Measurements from ENCODE around the gene LBX2. TPM values are rescaled to one million over a fixed set of nuclear protein-coding genes. Genes with fewer than 3 reads are reported as not detected.
"Not testable (repeated sequence)": the region's sequence is repeated elsewhere in the genome, so short reads cannot be mapped to it uniquely, and the experiment has no call there.

LBX2 gene
- total RNA-seq, 1 donor from 2014 or later, result 0.52 TPM

- intact Hi-C loops (cut with micrococcal nuclease), result no loop called here
- DNase-seq (no peak), ATAC-seq (no peak)
Measured at GRCh38 chr2:74462054-74462785, 37.2 kb downstream of the LBX2 start.

GRCh38 chr2:74461187-74462053, 38.0 kb downstream of the LBX2 start:
- ATAC-seq (no peak), DNase-seq (no peak)
- intact Hi-C loops (cut with micrococcal nuclease), result no loop called here

- ATAC-seq; intact Hi-C loops (cut with micrococcal nuclease); DNase-seq: not testable (repeated sequence)
Measured at GRCh38 chr2:74460187-74460586, 39.2 kb downstream of the LBX2 start.

- ATAC-seq; intact Hi-C loops (cut with micrococcal nuclease); DNase-seq: not testable (repeated sequence)
Measured at GRCh38 chr2:74459503-74460118, 39.8 kb downstream of the LBX2 start.

- ATAC-seq (no peak), DNase-seq (peak; percentile 17)
- intact Hi-C loops (cut with micrococcal nuclease), result no loop called here
Measured at GRCh38 chr2:74458938-74459363, 40.5 kb downstream of the LBX2 start.

GRCh38 chr2:74458132-74458937, 41.1 kb downstream of the LBX2 start, which contains the start of gene WBP1:
TSS of gene WBP1 (plus strand) at chr2:74458438. CDS start at chr2:74458603, 165 bp downstream.
- intact Hi-C loops (cut with micrococcal nuclease), result no loop called here
- DNase-seq (peak; percentile 99), ATAC-seq (peak; percentile 92)

- intact Hi-C loops (cut with micrococcal nuclease), result no loop called here
- ATAC-seq (peak; percentile 45), DNase-seq (peak; percentile 79)
Measured at GRCh38 chr2:74457549-74458131, 41.8 kb downstream of the LBX2 start.

GRCh38 chr2:74457129-74457548, 42.3 kb downstream of the LBX2 start:
- intact Hi-C loops (cut with micrococcal nuclease), result no loop called here
- DNase-seq (no peak), ATAC-seq (no peak)

GRCh38 chr2:74454654-74455511, 44.5 kb downstream of the LBX2 start, which contains the start of gene INO80B:
TSS of gene INO80B (plus strand) at chr2:74455087. CDS start at chr2:74455117, 30 bp downstream.
- peak; percentile 94 for DNase-seq
- ATAC-seq, result peak; percentile 64
- intact Hi-C loops (cut with micrococcal nuclease), result no loop called here

- DNase-seq (no peak), ATAC-seq (no peak)
- intact Hi-C loops (cut with micrococcal nuclease), result no loop called here
Measured at GRCh38 chr2:74450570-74451190, 48.7 kb downstream of the LBX2 start.

- no peak for ATAC-seq
- no peak for DNase-seq
- intact Hi-C loops (cut with micrococcal nuclease), result no loop called here
Measured at GRCh38 chr2:74448771-74449170, 50.6 kb downstream of the LBX2 start.

Other genes starting within 250 kb of the LBX2 start
- 2.2 TPM for gene SLC4A5, start 156.2 kb downstream of the LBX2 start, total RNA-seq
- gene DCTN1, start 119.3 kb downstream of the LBX2 start, total RNA-seq, result 177 TPM
- 0.79 TPM for gene C2orf81, start 78.0 kb downstream of the LBX2 start, total RNA-seq
- 4.4 TPM for gene WDR54, start 77.9 kb downstream of the LBX2 start, total RNA-seq
- gene RTKN, start 57.7 kb downstream of the LBX2 start, total RNA-seq, result 21.4 TPM
- 16.4 TPM for gene INO80B, start 44.5 kb downstream of the LBX2 start, total RNA-seq
- gene WBP1, start 41.2 kb downstream of the LBX2 start, total RNA-seq, result 48.0 TPM
- 20.6 TPM for gene MOGS, start 34.2 kb downstream of the LBX2 start, total RNA-seq
- 163 TPM for gene MRPL53, start 26.9 kb downstream of the LBX2 start, total RNA-seq
- 6.6 TPM for gene CCDC142, start 16.6 kb downstream of the LBX2 start, total RNA-seq
- gene TTC31, start 16.5 kb downstream of the LBX2 start, total RNA-seq, result 9.4 TPM
- 26.8 TPM for gene PCGF1, start 8.1 kb upstream of the LBX2 start, total RNA-seq
- gene TLX2, start 14.8 kb upstream of the LBX2 start, total RNA-seq, result not detected
- not detected for gene DQX1, start 26.6 kb upstream of the LBX2 start, total RNA-seq
- gene AUP1, start 30.1 kb upstream of the LBX2 start, total RNA-seq, result 54.2 TPM
- 28.5 TPM for gene HTRA2, start 30.3 kb upstream of the LBX2 start, total RNA-seq
- 2.6 TPM for gene LOXL3, start 54.3 kb upstream of the LBX2 start, total RNA-seq
- 4.4 TPM for gene DOK1, start 55.1 kb upstream of the LBX2 start, total RNA-seq
- not detected for gene M1AP, start 148.7 kb upstream of the LBX2 start, total RNA-seq
- 3.4 TPM for gene SEMA4F, start 154.6 kb upstream of the LBX2 start, total RNA-seq